Suprapubic skin (tissue), 4 donors: Measurements from ENCODE around the gene FLNB. TPM values are rescaled to one million over a fixed set of nuclear protein-coding genes. Genes with fewer than 3 reads are reported as not detected.

Experiments
- DNase-seq, 2 donors: peaks; one replicate each; pipeline ENCODE4 v3.0.0-alpha.2; 2019; ENCODE audit warnings: low spot score in 2 of 2
- H3K27ac ChIP-seq: fragments of 200-600 bp; sonication (generic); one replicate; pipeline ENCODE4 v1.5.1; 2019
- H3K27me3 ChIP-seq: fragments of 200-600 bp; sonication (generic); one replicate; pipeline ENCODE4 v1.5.1; 2019
- H3K36me3 ChIP-seq: fragments of 200-600 bp; sonication (generic); one replicate; pipeline ENCODE4 v1.5.1; 2019
- H3K4me1 ChIP-seq: fragments of 200-600 bp; sonication (generic); one replicate; pipeline ENCODE4 v1.5.1; 2019
- H3K4me3 ChIP-seq: fragments of 200-600 bp; sonication (generic); one replicate; pipeline ENCODE4 v1.5.1; 2019; ENCODE audit warnings: mild to moderate bottlenecking
- H3K9me3 ChIP-seq: fragments of 200-600 bp; sonication (generic); one replicate; pipeline ENCODE4 v1.5.1; 2019
- CTCF ChIP-seq, 2 donors: fragments of 200-600 bp in 1 of 2; fragments of 450-650 bp in 1 of 2; sonication (generic) in 1 of 2; IDR thresholded peaks; one replicate each; pipeline ENCODE4 v1.5.1; 2016 to 2019; ENCODE audit warnings: antibody characterized with exemption in 2 of 2, mild to moderate bottlenecking in 1 of 2, moderate library complexity in 1 of 2
- EP300 ChIP-seq: sonication (generic); formaldehyde crosslinking; IDR thresholded peaks from one replicate; pipeline ENCODE4 v1.6.1; 2017; ENCODE audit warnings: antibody characterized with exemption
- POLR2A ChIP-seq, 2 donors: fragments of 450-650 bp; IDR thresholded peaks; one replicate each; pipeline ENCODE4 v1.6.1; 2017; ENCODE audit warnings: antibody characterized with exemption in 2 of 2, mild to moderate bottlenecking in 2 of 2, moderate library complexity in 2 of 2
- POLR2AphosphoS5 ChIP-seq, 3 donors: sonication (generic); formaldehyde crosslinking; IDR thresholded peaks; one replicate each; pipeline ENCODE4 v1.6.1; 2017; ENCODE audit warnings: antibody characterized with exemption in 3 of 3
- WGBS: methylation state at CpG from one replicate; pipeline ENCODE4 v1.1.5; 2018; 5-methylcytosine and 5-hydroxymethylcytosine counted together
- total RNA-seq, 4 donors: library from RNA; depleted of rRNA; stranded (reverse); fragments of >200 nt; gene quantifications; one replicate each; pipeline ENCODE4 v1.1.0, GENCODE V29; 2016

FLNB gene
- total RNA-seq, 4 donors from 2014 or later, result 143 to 186 (median 150) TPM

DNA sequence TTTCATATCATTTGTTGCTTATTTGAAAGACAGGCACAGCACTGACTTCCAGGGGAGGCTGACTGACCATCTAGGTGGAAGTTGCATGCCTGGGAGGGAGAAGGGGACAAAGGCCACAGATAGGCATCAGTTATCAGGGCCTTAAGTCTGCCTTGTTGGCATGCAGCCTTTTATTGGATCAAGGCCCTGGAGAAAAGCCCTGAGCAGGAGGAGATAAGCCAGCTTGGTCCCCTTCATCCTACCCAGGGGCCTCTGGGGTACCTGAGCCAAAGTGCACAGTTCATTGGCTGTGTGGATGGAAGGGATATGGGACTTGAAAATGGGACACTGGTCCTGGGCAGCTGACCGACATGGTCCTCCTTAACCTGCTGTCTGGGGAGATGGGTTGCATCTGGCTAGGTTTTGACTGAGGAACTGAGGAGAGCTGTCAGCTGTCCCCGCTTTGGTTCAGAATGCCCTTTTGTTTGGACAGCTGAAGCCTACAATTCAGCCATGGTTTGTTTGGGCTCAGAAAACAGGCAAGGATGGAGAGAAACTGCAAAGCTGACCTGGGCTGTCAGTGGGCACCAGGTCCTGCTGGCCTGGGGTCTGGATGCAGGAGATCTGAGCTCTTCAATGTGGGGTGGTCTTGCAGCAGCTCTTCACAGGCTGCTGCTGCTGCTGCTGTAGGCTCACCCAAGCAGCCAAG is 60.0 kb downstream of the FLNB start:
- H3K27ac ChIP-seq, result no peak overlapping the region

GRCh38 chr3:58071480-58071971 is 63.3 kb downstream of the FLNB start:
- Histone ChIP-seq H3K36me3 (no peaks in the 10 kb centered on the region), H3K27ac (no peak overlapping the region), H3K27me3 (no peaks in the 10 kb centered on the region), H3K9me3 (no peaks in the 10 kb centered on the region), H3K4me3 (no peak overlapping the region), H3K4me1 (peaks cover 30% of the 10 kb centered on the region)
- 66% methylated on average over 7 of the region's 7 CpGs for WGBS
- no peak for TF ChIP-seq POLR2A (IDR thresholded peaks at IDR 0.05)
- DNase-seq, result peak in 1 of 2 donors; percentile 16

More for the DNA sequence above, 60.0 kb downstream of the FLNB start:
- H3K4me3 ChIP-seq, result no peak overlapping the region
- no peaks in the 10 kb centered on the region for H3K27me3 ChIP-seq
- peaks cover 37% of the 10 kb centered on the region for H3K4me1 ChIP-seq
- no peaks in the 10 kb centered on the region for H3K9me3 ChIP-seq
- WGBS, result 93% methylated on average over 2 of the region's 2 CpGs
- DNase-seq, result peak in 1 of 2 donors; percentile 28
- TF ChIP-seq POLR2AphosphoS5 (IDR thresholded peaks at IDR 0.05) (no peak), EP300 (no peak), POLR2A (IDR thresholded peaks at IDR 0.05) (no peak), CTCF (IDR thresholded peaks at IDR 0.05) (no peak)
- H3K36me3 ChIP-seq, result no peaks in the 10 kb centered on the region

DNA sequence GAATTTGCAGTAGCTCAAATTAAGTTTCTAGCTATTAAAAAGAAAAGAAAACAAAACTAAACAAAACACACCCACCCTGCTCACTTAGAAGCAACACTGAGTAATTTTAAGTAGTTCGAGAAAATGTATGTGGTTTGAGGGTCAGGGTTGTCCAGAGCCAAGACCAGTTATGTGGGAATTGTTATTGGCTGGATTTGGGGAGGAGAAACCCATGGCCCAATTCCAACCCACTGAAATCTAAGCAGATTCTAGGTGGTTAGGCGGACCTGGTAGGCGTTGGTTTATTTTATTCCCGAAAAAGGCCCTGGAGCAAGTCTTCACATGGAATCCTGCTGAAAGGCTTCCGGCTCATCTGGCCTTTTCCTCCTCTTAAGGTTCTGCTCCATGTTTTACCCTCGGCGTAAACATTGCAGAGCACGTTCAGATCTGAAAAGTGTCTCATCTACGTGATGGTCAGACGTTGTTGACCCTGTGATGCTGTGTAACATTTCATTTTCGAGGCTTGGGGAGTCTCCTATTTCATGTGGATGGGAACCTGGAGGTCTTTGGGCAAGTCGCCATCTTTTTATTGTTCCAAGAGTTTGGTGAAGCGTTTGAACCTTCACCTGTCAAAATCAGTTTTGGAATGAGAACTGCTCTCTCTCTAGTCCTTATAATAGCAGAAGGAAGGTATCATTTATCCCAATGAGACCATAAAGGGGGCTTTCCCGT is 64.0 kb downstream of the FLNB start:
- Histone ChIP-seq H3K27ac (peak overlapping the region; percentile 10), H3K9me3 (no peaks in the 10 kb centered on the region), H3K4me1 (peaks cover 24% of the 10 kb centered on the region), H3K27me3 (no peaks in the 10 kb centered on the region), H3K4me3 (no peak overlapping the region), H3K36me3 (peaks cover 4% of the 10 kb centered on the region)
- DNase-seq, result peak in 1 of 2 donors; percentile 20
- WGBS, result 65% methylated on average over 14 of the region's 14 CpGs
- TF ChIP-seq POLR2A (IDR thresholded peaks at IDR 0.05) (no peak), EP300 (no peak), CTCF (IDR thresholded peaks at IDR 0.05) (no peak), POLR2AphosphoS5 (IDR thresholded peaks at IDR 0.05) (no peak)

DNA sequence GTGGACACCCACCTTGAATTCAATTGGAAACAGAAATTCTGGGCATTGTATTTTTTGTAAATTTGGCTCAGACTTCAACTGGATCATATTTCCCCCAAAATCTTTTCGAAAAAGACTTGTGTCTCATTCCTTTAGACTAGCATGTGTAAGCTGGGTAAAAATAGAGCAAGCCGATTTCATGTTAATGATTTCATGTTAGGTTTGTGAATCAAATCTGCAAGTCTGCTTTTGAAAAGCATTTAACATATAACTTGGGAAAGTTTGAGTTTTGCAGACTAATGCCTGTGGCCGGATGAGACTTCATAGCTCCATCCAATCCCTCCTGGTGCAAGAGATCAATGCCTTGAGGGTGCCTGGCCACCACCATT is 64.5 kb downstream of the FLNB start:
- no peak for DNase-seq
- Histone ChIP-seq H3K27me3 (no peaks in the 10 kb centered on the region), H3K27ac (peak overlapping the region; percentile 19), H3K4me1 (peaks cover 24% of the 10 kb centered on the region), H3K9me3 (no peaks in the 10 kb centered on the region), H3K4me3 (no peak overlapping the region), H3K36me3 (peaks cover 9% of the 10 kb centered on the region)
- WGBS, result 56% methylated on average over 3 of the region's 3 CpGs
- TF ChIP-seq POLR2A (IDR thresholded peaks at IDR 0.05) (no peak), EP300 (no peak), POLR2AphosphoS5 (IDR thresholded peaks at IDR 0.05) (no peak), CTCF (IDR thresholded peaks at IDR 0.05) (no peak)

DNA sequence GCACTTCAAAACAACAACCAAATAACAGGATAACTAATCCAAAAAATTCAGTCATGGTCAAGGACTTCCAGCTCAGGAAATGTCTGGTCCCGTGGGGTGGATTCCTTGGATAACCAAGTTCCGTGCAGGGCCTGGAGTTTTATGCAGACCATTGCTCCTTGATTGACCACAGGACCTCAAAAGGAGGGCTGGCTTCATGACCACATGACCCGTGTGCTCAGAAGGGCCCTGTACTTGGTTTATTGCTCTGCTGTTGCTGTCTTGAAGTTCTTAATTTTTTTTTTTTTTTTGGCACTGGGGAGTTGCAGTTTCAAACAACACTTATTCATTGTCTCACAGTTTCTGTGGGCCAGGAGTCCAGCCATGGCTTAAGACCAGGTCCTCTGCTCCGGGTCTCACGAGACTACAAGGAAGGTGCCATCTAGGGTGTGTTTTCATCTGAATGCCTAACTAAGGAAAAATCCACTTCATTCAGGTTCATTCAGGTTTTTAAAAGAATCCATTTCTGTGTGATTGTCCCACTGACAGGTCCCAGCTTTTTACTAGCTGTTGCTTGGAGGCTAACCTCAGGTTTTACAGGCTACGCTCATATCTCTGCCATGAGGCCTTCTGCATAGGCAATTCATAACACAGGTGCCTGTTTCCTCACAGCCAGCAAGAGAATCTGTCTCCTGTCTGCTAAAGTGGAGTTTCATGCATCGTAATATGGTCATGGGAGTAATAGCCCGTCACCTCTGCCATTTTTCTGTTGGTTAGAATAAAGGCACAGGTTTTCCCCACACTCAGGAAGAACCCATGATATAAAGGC is 65.3 kb downstream of the FLNB start:
- no peak for DNase-seq
- Histone ChIP-seq H3K27ac (peak overlapping the region; percentile 19), H3K27me3 (no peaks in the 10 kb centered on the region), H3K4me3 (no peak overlapping the region), H3K36me3 (peaks cover 17% of the 10 kb centered on the region), H3K9me3 (no peaks in the 10 kb centered on the region), H3K4me1 (peaks cover 24% of the 10 kb centered on the region)
- WGBS, result 74% methylated on average over 8 of the region's 8 CpGs
- no peak for TF ChIP-seq CTCF (IDR thresholded peaks at IDR 0.05)
- no peak for TF ChIP-seq POLR2A (IDR thresholded peaks at IDR 0.05)
- TF ChIP-seq POLR2AphosphoS5 (IDR thresholded peaks at IDR 0.05), result no peak
- TF ChIP-seq EP300, result no peak
